B cell (primary cell): ENCODE data around the gene HIPK2. TPM values are rescaled to one million over a fixed set of nuclear protein-coding genes. Genes with fewer than 3 reads are reported as not detected.

Source experiments
- ATAC-seq: fragments of 200-7000 bp; cut with Tn5 transposase; one replicate; pipeline ENCODE4 v1.10.0; 2021; ENCODE audit warnings: low read depth, mild to moderate bottlenecking, moderate number of reproducible peaks, moderate library complexity
- CTCF ChIA-PET: fragments of 350-600 bp; sonication (Branson Sonifier 250); formaldehyde crosslinking; loops from one replicate; lab custom pipeline; 2021; ENCODE audit warnings: antibody characterized with exemption, inconsistent platforms; lab: Charles Lee
- POLR2A ChIA-PET: fragments of 350-600 bp; sonication (Branson Sonifier 250); formaldehyde crosslinking; loops from one replicate; lab custom pipeline; 2021; ENCODE audit warnings: antibody characterized with exemption; lab: Charles Lee
- DNase-seq: peaks from one replicate; pipeline ENCODE4 v3.0.0; 2013
- H2AFZ ChIP-seq: 2 replicates; pipeline ENCODE4 v1.6.1; 2012; ENCODE audit warnings: mild to moderate bottlenecking, low read depth, low read length; ENCODE audit not compliant: insufficient read depth, poor library complexity, severe bottlenecking
- H3K27ac ChIP-seq, 2 donors: 1 replicate in 1 of 2; 2 replicates in 1 of 2; pipeline ENCODE4 v1.5.1; 2012 to 2013; ENCODE audit warnings: low read length in 2 of 2, mild to moderate bottlenecking in 2 of 2, moderate library complexity in 1 of 2
- H3K27me3 ChIP-seq, 4 experiments: fragments of 200-600 bp in 1 of 4; sonication (generic) in 1 of 4; replicated peaks in 1 of 4; 1 replicate in 2 of 4; 2 replicates in 2 of 4; pipeline versions ENCODE4 v1.6.1 to v1.7.0; 2013 to 2016; ENCODE audit warnings: low read length in 3 of 4, mild to moderate bottlenecking in 2 of 4, mixed read lengths in 1 of 4, moderate library complexity in 1 of 4; ENCODE audit not compliant: insufficient read depth in 4 of 4, control insufficient read depth in 3 of 4; ENCODE audit errors: control extremely low read depth in 1 of 4
- H3K36me3 ChIP-seq, 2 experiments: replicated peaks in 1 of 2; 1 replicate in 1 of 2; 2 replicates in 1 of 2; pipeline versions ENCODE4 v1.6.1 to v1.7.1; 2013; ENCODE audit warnings: low read length in 1 of 2; ENCODE audit not compliant: insufficient read depth in 2 of 2, control insufficient read depth in 1 of 2; ENCODE audit errors: control extremely low read depth in 1 of 2, extremely low read depth in 1 of 2
- H3K4me1 ChIP-seq, 2 donors: fragments of 200-600 bp in 1 of 2; sonication (generic) in 1 of 2; 1 replicate in 1 of 2; 2 replicates in 1 of 2; pipeline versions ENCODE4 v1.5.1 to v1.6.1; 2013 to 2017; ENCODE audit warnings: low read length in 2 of 2; ENCODE audit not compliant: control insufficient read depth in 2 of 2, insufficient read depth in 2 of 2
- H3K4me2 ChIP-seq: replicated peaks from 2 replicates; pipeline ENCODE3; 2012; ENCODE audit warnings: mild to moderate bottlenecking, low read depth, low read length; ENCODE audit not compliant: poor library complexity, severe bottlenecking
- H3K4me3 ChIP-seq, 5 experiments: fragments of 200-600 bp in 1 of 5; sonication (generic) in 1 of 5; 1 replicate in 3 of 5; 2 replicates in 2 of 5; pipeline versions ENCODE4 v1.5.1 to v1.7.0; 2011 to 2016; ENCODE audit warnings: low read length in 4 of 5, mild to moderate bottlenecking in 4 of 5, low read depth in 2 of 5, control low read depth in 1 of 5, moderate library complexity in 1 of 5; ENCODE audit not compliant: insufficient read depth in 1 of 5; ENCODE audit errors: control extremely low read depth in 1 of 5, extremely low read depth in 1 of 5
- H3K79me2 ChIP-seq: fragments of 200-600 bp; sonication (generic); one replicate; pipeline ENCODE4 v1.6.0; 2016; ENCODE audit warnings: low read length; ENCODE audit not compliant: control insufficient read depth, insufficient read depth
- H3K9ac ChIP-seq: fragments of 200-600 bp; sonication (generic); 2 replicates; pipeline ENCODE4 v1.6.1; 2017; ENCODE audit warnings: mild to moderate bottlenecking, low read length, moderate library complexity
- H3K9me3 ChIP-seq, 3 donors: one replicate each; pipeline versions ENCODE4 v1.6.1 to v1.7.1; 2013; ENCODE audit warnings: low read length in 2 of 3; ENCODE audit not compliant: control insufficient read depth in 2 of 3, insufficient read depth in 1 of 3; ENCODE audit errors: control extremely low read depth in 1 of 3
- H4K20me1 ChIP-seq: 2 replicates; pipeline ENCODE4 v1.6.0; 2012; ENCODE audit warnings: mild to moderate bottlenecking, low read length; ENCODE audit not compliant: insufficient read depth, control insufficient read depth, poor library complexity, severe bottlenecking
- H3K27ac Mint-ChIP-seq: one replicate; pipeline ENCODE4 v1.8.0; 2021; ENCODE audit warnings: mixed read lengths
- H3K27me3 Mint-ChIP-seq: one replicate; pipeline ENCODE4 v1.8.0; 2021; ENCODE audit warnings: mixed read lengths
- H3K4me1 Mint-ChIP-seq: one replicate; pipeline ENCODE4 v1.8.0; 2021; ENCODE audit warnings: mixed read lengths
- H3K4me3 Mint-ChIP-seq: one replicate; pipeline ENCODE4 v1.8.0; 2021; ENCODE audit warnings: mixed read lengths
- H3K9me3 Mint-ChIP-seq: one replicate; pipeline ENCODE4 v1.8.0; 2022; ENCODE audit warnings: mixed read lengths; ENCODE audit not compliant: insufficient read depth
- CTCF ChIP-seq: fragments of 200-600 bp; IDR thresholded peaks from one replicate; pipeline ENCODE4 v1.8.0; 2022; ENCODE audit warnings: antibody characterized with exemption, mild to moderate bottlenecking
- EZH2 ChIP-seq: IDR thresholded peaks from 2 replicates; pipeline ENCODE4 v1.6.1; 2012; ENCODE audit warnings: borderline replicate concordance, low read depth, mild to moderate bottlenecking, moderate library complexity, low read length; ENCODE audit not compliant: insufficient read depth, poor library complexity, severe bottlenecking
- WGBS: methylation state at CpG from one replicate; pipeline ENCODE4 v1.1.5; 2013; ENCODE audit warnings: missing lambda C conversion rate; ENCODE audit not compliant: insufficient coverage; 5-methylcytosine and 5-hydroxymethylcytosine counted together
- intact Hi-C: fragments of 100-400 bp; cut with micrococcal nuclease; formaldehyde crosslinking; loops from one replicate; pipeline ENCODE4 v1.10.0; 2022
- polyA plus RNA-seq: library from polyadenylated mRNA; depleted of rRNA; stranded (reverse); fragments of >200 nt; gene quantifications from 2 replicates; pipeline ENCODE4 v1.2.3, GENCODE V29; 2012
- total RNA-seq, 2 donors: library from RNA; stranded (reverse); fragments of 120-200 nt in 1 of 2; gene quantifications; 1 replicate in 1 of 2; 2 replicates in 1 of 2; pipeline versions ENCODE4 v1.2.3 to v1.2.4, GENCODE V29; 2013 to 2022

HIPK2 gene
- total and polyA plus RNA-seq, 2 donors (not counting 1 experiment from before 2014, with no cell fraction given), result 6.8 to 58.2 TPM

- Histone ChIP-seq H3K4me3 (peak overlapping the region in 4 of 5 experiments; percentile 24 to 44 (median 40)), H3K27me3 (no peaks in the 10 kb centered on the region), H3K4me1 (peaks cover 25 to 31% of the 10 kb centered on the region in 2 donors), H3K27ac (peak overlapping the region; percentile 77 to 80), H4K20me1 (no peaks in the 10 kb centered on the region), H3K79me2 (peaks cover 45% of the 10 kb centered on the region), H3K36me3 (peaks cover 0 to 14% of the 10 kb centered on the region in 2 experiments), H3K4me2 (peak overlapping the region; percentile 74), H3K9me3 (peaks cover 0 to 5% (median 0%) of the 10 kb centered on the region in 3 donors), H2AFZ (peak overlapping the region; percentile 78), H3K9ac (peak overlapping the region; percentile 52)
- ChIA-PET POLR2A (interaction anchor here (0.6 kb wide), 3 partner anchors 42 to 507 kb away, joined by 3 to 8 read pairs (median 7); no protein-coding TSS in a partner anchor), CTCF (interaction anchor here (1.1 kb wide), 1 partner anchor 68 kb away, joined by 4 read pairs; no protein-coding TSS in a partner anchor)
- no peaks in the 10 kb centered on the region for H3K27me3 Mint-ChIP-seq
- H3K4me3 Mint-ChIP-seq, result peak overlapping the region; percentile 69
- H3K27ac Mint-ChIP-seq, result peak overlapping the region; percentile 92
- intact Hi-C loops, result loop anchor here (2.0 kb wide), 1 partner anchor 62 kb away; the partner anchor contains the start of gene HIPK2
- peak; percentile 97 for ATAC-seq
- H3K9me3 Mint-ChIP-seq, result no peaks in the 10 kb centered on the region
- TF ChIP-seq EZH2 (no peak), CTCF (no peak)
- 34% methylated on average over 19 of the region's 23 CpGs for WGBS
- peaks cover 37% of the 10 kb centered on the region for H3K4me1 Mint-ChIP-seq
- DNase-seq, result peak; percentile 78
Observed at GRCh38 chr7:139714163-139714901, 63.5 kb downstream of the HIPK2 start.
